HepG2 (cell line): Measurements from ENCODE around the gene CDH1. TPM values are rescaled to one million over a fixed set of nuclear protein-coding genes. Genes with fewer than 3 reads are reported as not detected.

Source experiments
- ATAC-seq: fragments of 200-7000 bp; cut with Tn5 transposase; 3 replicates; pipeline ENCODE4 v1.9.1; 2020; ENCODE audit warnings: mild to moderate bottlenecking, moderate library complexity
- BruUV-seq: library from RNA; stranded (reverse); fragments of 400-500 nt; replicated peaks from 2 replicates; lab custom pipeline; 2021; lab: Mats Ljungman, UMichigan
- CTCF ChIA-PET: fragments of 300-600 bp; formaldehyde crosslinking; extraction: SDS; loops from one replicate; lab custom pipeline; 2021; ENCODE audit warnings: low total read pairs, inconsistent platforms, low intra/inter-chr PET ratio; lab: Yijun Ruan, JAX
- POLR2A ChIA-PET: fragments of 350-600 bp; sonication (Branson Sonifier 250); formaldehyde crosslinking; loops from one replicate; lab custom pipeline; 2020; ENCODE audit warnings: antibody characterized with exemption, inconsistent platforms; lab: Yijun Ruan, JAX
- DNase-seq: peaks from one replicate; pipeline ENCODE4 v3.0.0-alpha.2; 2015; ENCODE audit warnings: low spot score
- FAIRE-seq: peaks from 3 replicates; lab custom pipeline; 2011; peaks lifted over from hg19 to GRCh38; lab: Jason Lieb, UNC
- H2AFZ ChIP-seq: one replicate; pipeline ENCODE4 v1.6.1; 2011; ENCODE audit warnings: low read length, inconsistent platforms
- H3K27ac ChIP-seq: fragments of 300-600 bp; 3 replicates; pipeline ENCODE4 v1.8.0; 2011; ENCODE audit warnings: mixed run types, mild to moderate bottlenecking, mixed read lengths, low read length, inconsistent platforms; ENCODE audit not compliant: insufficient read depth; ENCODE audit errors: extremely low read length
- H3K27me3 ChIP-seq, 2 experiments: fragments of 200-600 bp in 1 of 2; 2 replicates in 1 of 2; 3 replicates in 1 of 2; pipeline versions ENCODE4 v1.6.0 to v1.8.0; 2011; ENCODE audit warnings: low read length in 2 of 2, mild to moderate bottlenecking in 2 of 2, moderate library complexity in 2 of 2, inconsistent platforms in 1 of 2; ENCODE audit not compliant: insufficient read depth in 2 of 2, control insufficient read depth in 1 of 2
- H3K36me3 ChIP-seq, 2 experiments: fragments of 200-600 bp in 1 of 2; replicated peaks in 1 of 2; 2 replicates in 1 of 2; 3 replicates in 1 of 2; pipeline versions ENCODE4 v1.5.1 to v1.8.0; 2011; ENCODE audit warnings: low read length in 2 of 2, inconsistent platforms in 1 of 2; ENCODE audit not compliant: insufficient read depth in 2 of 2, control insufficient read depth in 1 of 2
- H3K4me1 ChIP-seq: 2 replicates; pipeline ENCODE4 v1.5.1; 2012; ENCODE audit warnings: low read length, inconsistent platforms; ENCODE audit not compliant: insufficient read depth
- H3K4me2 ChIP-seq: 2 replicates; pipeline ENCODE4 v1.6.0; 2011; ENCODE audit warnings: low read depth, low read length, inconsistent platforms
- H3K4me3 ChIP-seq, 3 experiments: fragments of 200-600 bp in 1 of 3; sonication (generic), shearing (Covaris generic) in 1 of 3; replicated peaks in 1 of 3; 2 replicates each; pipeline ENCODE4 v1.5.1; 2011 to 2016; ENCODE audit warnings: low read length in 3 of 3, inconsistent platforms in 2 of 3, low read depth in 2 of 3, mild to moderate bottlenecking in 2 of 3, control low read depth in 1 of 3, mixed read lengths in 1 of 3; ENCODE audit not compliant: insufficient read depth in 1 of 3
- H3K79me2 ChIP-seq: one replicate; pipeline ENCODE4 v1.6.1; 2011; ENCODE audit warnings: low read length, inconsistent platforms; ENCODE audit not compliant: insufficient read depth
- H3K9ac ChIP-seq: 2 replicates; pipeline ENCODE4 v1.6.0; 2011; ENCODE audit warnings: mild to moderate bottlenecking, low read depth, low read length, inconsistent platforms; ENCODE audit not compliant: insufficient read depth
- H3K9me3 ChIP-seq: 2 replicates; pipeline ENCODE4 v1.5.1; 2012; ENCODE audit warnings: mild to moderate bottlenecking, low read length
- H4K20me1 ChIP-seq: 2 replicates; pipeline ENCODE4 v1.6.0; 2011; ENCODE audit warnings: inconsistent platforms, mild to moderate bottlenecking, low read length, moderate library complexity; ENCODE audit not compliant: insufficient read depth
- CCDC6 ChIP-seq: sonication (generic); formaldehyde crosslinking; IDR thresholded peaks from 2 replicates; pipeline ENCODE4 v1.8.1; 2022; ENCODE audit warnings: mild to moderate bottlenecking, missing genetic modification reagents, moderate library complexity
- IRF2 ChIP-seq: IDR thresholded peaks from 2 replicates; pipeline ENCODE4 v1.6.1; 2018; ENCODE audit warnings: missing genetic modification reagents, missing compliant biosample characterization
- KDM6A ChIP-seq: IDR thresholded peaks from 2 replicates; pipeline ENCODE4 v1.6.1; 2016; ENCODE audit warnings: low read depth
- MTF1 ChIP-seq: sonication (generic); formaldehyde crosslinking; IDR thresholded peaks from 2 replicates; pipeline ENCODE4 v1.5.0; 2020; ENCODE audit warnings: missing genetic modification reagents
- MYNN ChIP-seq: sonication (generic); formaldehyde crosslinking; IDR thresholded peaks from 2 replicates; pipeline ENCODE4 v1.4.0; 2020; ENCODE audit warnings: mild to moderate bottlenecking, low read depth, missing genetic modification reagents
- NRL ChIP-seq: sonication (generic); formaldehyde crosslinking; IDR thresholded peaks from 2 replicates; pipeline ENCODE4 v1.5.0; 2020; ENCODE audit warnings: missing genetic modification reagents, mild to moderate bottlenecking, moderate library complexity, borderline replicate concordance
- PCBP1 ChIP-seq: fragments of 200-400 bp; formaldehyde crosslinking; IDR thresholded peaks from 2 replicates; pipeline ENCODE4 v1.6.1; 2017; ENCODE audit warnings: mild to moderate bottlenecking, low read depth, low read length, borderline replicate concordance
- RAD51 ChIP-seq: fragments of 450-650 bp; IDR thresholded peaks from 2 replicates; pipeline ENCODE4 v1.6.1; 2016; ENCODE audit warnings: borderline replicate concordance
- SNAI1 ChIP-seq: sonication (generic); formaldehyde crosslinking; IDR thresholded peaks from 2 replicates; pipeline ENCODE4 v1.5.0; 2020; ENCODE audit warnings: mild to moderate bottlenecking, missing genetic modification reagents, borderline replicate concordance
- ZNF30 ChIP-seq: sonication (generic); formaldehyde crosslinking; IDR thresholded peaks from 2 replicates; pipeline ENCODE4 v1.5.0; 2020; ENCODE audit warnings: mild to moderate bottlenecking, missing genetic modification reagents
- ZNF761 ChIP-seq: sonication (generic); formaldehyde crosslinking; conservative IDR thresholded peaks from 2 replicates; pipeline ENCODE4 v1.4.0; 2020; ENCODE audit warnings: mild to moderate bottlenecking, missing genetic modification reagents
- WGBS: methylation state at CpG from one replicate; pipeline ENCODE4 v1.1.6; 2017; ENCODE audit warnings: low lambda C conversion rate; 5-methylcytosine and 5-hydroxymethylcytosine counted together
- in situ Hi-C: cut with HindIII; loops from 2 replicates; pipeline ENCODE4 v1.10.0; 2017; ENCODE audit warnings: low pct_unique_long_range_greater_than_20kb; ENCODE audit not compliant: extremely low pct_ligation_motif_present
- intact Hi-C: fragments of 100-400 bp; cut with micrococcal nuclease; formaldehyde crosslinking; loops from one replicate; pipeline ENCODE4 v1.10.0; 2022; ENCODE audit not compliant: unreplicated experiment
- polyA plus RNA-seq, 8 experiments: library from polyadenylated mRNA; depleted of rRNA in 3 of 8; stranded (reverse) in 7 of 8; unstranded in 1 of 8; fragments of >200 nt; fragmentation: Illumina TruSeq in 4 of 8; extraction: Trizol in 4 of 8; gene quantifications; 2 replicates each; pipeline versions ENCODE4 v1.2.1 to v1.2.3, GENCODE V29; 2011 to 2016; ENCODE audit warnings: low read depth in 4 of 8, missing spikeins in 1 of 8, mixed read lengths in 1 of 8; ENCODE audit not compliant: insufficient read depth in 1 of 8
- total RNA-seq, 5 experiments: library from RNA; depleted of rRNA; stranded (reverse); fragments of >200 nt; fragmentation: Illumina TruSeq; extraction: Trizol; gene quantifications; 2 replicates each; pipeline ENCODE4 v1.2.3, GENCODE V29; 2016; ENCODE audit warnings: low read depth in 1 of 5
- TF ChIP-seq, protein P1 (sequence below): sonication (generic); formaldehyde crosslinking; IDR thresholded peaks from 2 replicates; pipeline ENCODE4 v1.8.1; 2023; ENCODE audit warnings: missing genetic modification reagents, mild to moderate bottlenecking, borderline replicate concordance
- TF ChIP-seq, protein P2 (sequence below): sonication (generic); formaldehyde crosslinking; IDR thresholded peaks from 2 replicates; pipeline ENCODE4 v1.8.0; 2022; ENCODE audit warnings: missing genetic modification reagents, mild to moderate bottlenecking, inconsistent platforms, borderline replicate concordance
- TF ChIP-seq, protein P3 (sequence below): sonication (generic); formaldehyde crosslinking; IDR thresholded peaks from 2 replicates; pipeline ENCODE4 v1.8.0; 2022; ENCODE audit warnings: mild to moderate bottlenecking, missing genetic modification reagents, moderate library complexity
- TF ChIP-seq, protein P4 (sequence below): sonication (generic); formaldehyde crosslinking; IDR thresholded peaks from 2 replicates; pipeline ENCODE4 v1.8.0; 2022; ENCODE audit warnings: mild to moderate bottlenecking, missing genetic modification reagents, borderline replicate concordance
- TF ChIP-seq, protein P5 (sequence below), 2 experiments: sonication (generic) in 1 of 2; formaldehyde crosslinking in 1 of 2; IDR thresholded peaks; 2 replicates each; pipeline versions ENCODE4 v1.5.1 to v1.6.1; 2011 to 2020; ENCODE audit warnings: borderline replicate concordance in 1 of 2, low read depth in 1 of 2, low read length in 1 of 2, mild to moderate bottlenecking in 1 of 2, missing genetic modification reagents in 1 of 2, moderate library complexity in 1 of 2
- TF ChIP-seq, protein P6 (sequence below): IDR thresholded peaks from 2 replicates; pipeline ENCODE4 v1.6.1; 2016; ENCODE audit warnings: control low read depth

CDH1 gene
- total and polyA plus RNA-seq, 2 of the 13 experiments (the other 11 are each of a cell fraction or from before 2014, with no cell fraction given), result 0.95 to 9.8 TPM

DNA sequence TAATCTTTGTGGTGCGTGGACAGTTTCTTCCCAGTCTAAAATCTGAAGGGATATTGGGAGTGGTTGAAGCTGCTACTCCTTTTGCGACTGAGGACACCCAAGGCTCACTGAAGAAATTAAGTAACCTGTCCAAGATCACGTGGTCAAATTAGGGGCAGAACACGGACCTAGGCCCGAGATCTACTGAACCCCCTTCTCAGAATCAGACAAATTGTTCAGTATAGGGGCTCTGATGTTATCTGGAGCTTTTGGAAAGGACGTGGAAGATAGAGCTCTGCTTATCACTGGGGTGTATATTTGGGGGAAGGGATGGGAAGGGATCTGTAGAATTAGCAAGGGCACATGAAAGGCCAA lies 107.1 kb downstream of the CDH1 start:
- in situ Hi-C loops (loop anchor here (5.0 kb wide), 1 partner anchor 278 kb away; no protein-coding TSS in a partner anchor), intact Hi-C loops (loop anchor here (10.0 kb wide), 1 partner anchor 151 kb away; no protein-coding TSS in a partner anchor)
- BruUV-seq, result no TSS peak
- CTCF ChIA-PET, result interaction anchor here (1.1 to 1.7 kb wide), 5 partner anchors 95 to 316 kb away, joined by 3 to 6 read pairs (median 4); no protein-coding TSS in a partner anchor
- H3K27ac ChIP-seq, result peak overlapping the region; percentile 87
- no peaks in the 10 kb centered on the region for H4K20me1 ChIP-seq
- peaks cover 27% of the 10 kb centered on the region for H3K4me1 ChIP-seq
- H3K9me3 ChIP-seq, result no peaks in the 10 kb centered on the region
- H3K36me3 ChIP-seq, result no peaks in the 10 kb centered on the region
- ATAC-seq (no peak; the same call in 2 of the 3 replicates), DNase-seq (no peak), FAIRE-seq (no peak)
- H3K4me3 ChIP-seq, result peak overlapping the region; percentile 75 to 97 (median 91)
- H3K9ac ChIP-seq, result peak overlapping the region; percentile 91
- 6% methylated on average over 6 of the region's 6 CpGs for WGBS
- no peaks in the 10 kb centered on the region for H3K79me2 ChIP-seq
- no peaks in the 10 kb centered on the region; a peak in 2 of 5 replicates for H3K27me3 ChIP-seq
- peak overlapping the region; percentile 91 for H3K4me2 ChIP-seq
- POLR2A ChIA-PET, result interaction anchor here (0.6 to 2.1 kb wide), 9 partner anchors 10 to 316 kb away, joined by 3 to 7 read pairs (median 4); partner anchors contain the start of genes CHTF8 and UTP4
- peak overlapping the region; percentile 66 for H2AFZ ChIP-seq
- TF ChIP-seq PCBP1 (no peak), ZNF30 (CRISPR knock-in tag) (no peak), ZNF761 (CRISPR knock-in tag) (0 out of 2 replicates have a peak, but pooled peaks have one; percentile 17), KDM6A (no peak), MTF1 (no peak), MYNN (CRISPR knock-in tag) (no peak), IRF2 (no peak), NRL (CRISPR knock-in tag) (no peak), SNAI1 (CRISPR knock-in tag) (no peak), CCDC6 (0 out of 2 replicates have a peak, but pooled peaks have one; percentile 2), RAD51 (peak; percentile 55; the same call in 1 of the 2 replicates)
- TF ChIP-seq, protein P1, sequence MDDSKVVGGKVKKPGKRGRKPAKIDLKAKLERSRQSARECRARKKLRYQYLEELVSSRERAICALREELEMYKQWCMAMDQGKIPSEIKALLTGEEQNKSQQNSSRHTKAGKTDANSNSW (CRISPR knock-in tag), result no peak
- TF ChIP-seq, protein P2, sequence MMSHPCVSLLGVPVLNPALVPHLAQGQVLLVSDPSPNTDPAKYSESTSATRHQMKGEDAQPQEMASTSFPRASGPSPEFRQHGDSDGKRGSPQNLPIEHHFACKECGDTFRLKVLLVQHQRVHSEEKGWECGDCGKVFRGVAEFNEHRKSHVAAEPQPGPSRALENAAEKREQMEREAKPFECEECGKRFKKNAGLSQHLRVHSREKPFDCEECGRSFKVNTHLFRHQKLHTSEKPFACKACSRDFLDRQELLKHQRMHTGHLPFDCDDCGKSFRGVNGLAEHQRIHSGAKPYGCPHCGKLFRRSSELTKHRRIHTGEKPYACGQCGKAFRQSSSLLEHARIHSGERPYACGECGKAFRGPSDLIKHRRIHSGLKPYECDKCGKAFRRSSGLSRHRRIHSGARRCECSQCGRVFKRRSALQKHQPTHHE (CRISPR knock-in tag), result 0 out of 2 replicates have a peak, but pooled peaks have one; percentile 1
- TF ChIP-seq, protein P3, sequence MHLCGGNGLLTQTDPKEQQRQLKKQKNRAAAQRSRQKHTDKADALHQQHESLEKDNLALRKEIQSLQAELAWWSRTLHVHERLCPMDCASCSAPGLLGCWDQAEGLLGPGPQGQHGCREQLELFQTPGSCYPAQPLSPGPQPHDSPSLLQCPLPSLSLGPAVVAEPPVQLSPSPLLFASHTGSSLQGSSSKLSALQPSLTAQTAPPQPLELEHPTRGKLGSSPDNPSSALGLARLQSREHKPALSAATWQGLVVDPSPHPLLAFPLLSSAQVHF (CRISPR knock-in tag), result no peak
- TF ChIP-seq, protein P4, sequence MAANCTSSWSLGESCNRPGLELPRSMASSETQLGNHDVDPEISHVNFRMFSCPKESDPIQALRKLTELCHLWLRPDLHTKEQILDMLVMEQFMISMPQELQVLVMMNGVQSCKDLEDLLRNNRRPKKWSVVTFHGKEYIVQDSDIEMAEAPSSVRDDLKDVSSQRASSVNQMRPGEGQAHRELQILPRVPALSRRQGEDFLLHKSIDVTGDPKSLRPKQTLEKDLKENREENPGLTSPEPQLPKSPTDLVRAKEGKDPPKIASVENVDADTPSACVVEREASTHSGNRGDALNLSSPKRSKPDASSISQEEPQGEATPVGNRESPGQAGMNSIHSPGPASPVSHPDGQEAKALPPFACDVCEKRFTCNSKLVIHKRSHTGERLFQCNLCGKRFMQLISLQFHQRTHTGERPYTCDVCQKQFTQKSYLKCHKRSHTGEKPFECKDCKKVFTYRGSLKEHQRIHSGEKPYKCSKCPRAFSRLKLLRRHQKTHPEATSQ (CRISPR knock-in tag), result no peak
- TF ChIP-seq, protein P5, sequence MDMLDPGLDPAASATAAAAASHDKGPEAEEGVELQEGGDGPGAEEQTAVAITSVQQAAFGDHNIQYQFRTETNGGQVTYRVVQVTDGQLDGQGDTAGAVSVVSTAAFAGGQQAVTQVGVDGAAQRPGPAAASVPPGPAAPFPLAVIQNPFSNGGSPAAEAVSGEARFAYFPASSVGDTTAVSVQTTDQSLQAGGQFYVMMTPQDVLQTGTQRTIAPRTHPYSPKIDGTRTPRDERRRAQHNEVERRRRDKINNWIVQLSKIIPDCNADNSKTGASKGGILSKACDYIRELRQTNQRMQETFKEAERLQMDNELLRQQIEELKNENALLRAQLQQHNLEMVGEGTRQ (IDR thresholded peaks at IDR 0.05; ENCODE audit: low read depth, low read length), result no peak
- TF ChIP-seq, protein P5 (CRISPR knock-in tag; IDR thresholded peaks at IDR 0.05; ENCODE audit: borderline replicate concordance), result peak; percentile 45; the same call in 1 of the 2 replicates
- TF ChIP-seq, protein P6, sequence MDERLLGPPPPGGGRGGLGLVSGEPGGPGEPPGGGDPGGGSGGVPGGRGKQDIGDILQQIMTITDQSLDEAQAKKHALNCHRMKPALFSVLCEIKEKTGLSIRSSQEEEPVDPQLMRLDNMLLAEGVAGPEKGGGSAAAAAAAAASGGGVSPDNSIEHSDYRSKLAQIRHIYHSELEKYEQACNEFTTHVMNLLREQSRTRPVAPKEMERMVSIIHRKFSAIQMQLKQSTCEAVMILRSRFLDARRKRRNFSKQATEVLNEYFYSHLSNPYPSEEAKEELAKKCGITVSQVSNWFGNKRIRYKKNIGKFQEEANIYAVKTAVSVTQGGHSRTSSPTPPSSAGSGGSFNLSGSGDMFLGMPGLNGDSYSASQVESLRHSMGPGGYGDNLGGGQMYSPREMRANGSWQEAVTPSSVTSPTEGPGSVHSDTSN (CRISPR knock-in tag), result no peak
